GM12892 (cell line): Measurements from ENCODE around the gene ZCCHC7.

Source experiments
- POLR2A ChIP-seq: IDR thresholded peaks from 2 replicates; pipeline ENCODE4 v1.6.1; 2011; ENCODE audit warnings: low read depth, low read length, control low read depth
- TAF1 ChIP-seq: IDR thresholded peaks from 2 replicates; pipeline ENCODE4 v1.6.1; 2011; ENCODE audit warnings: low read depth, mild to moderate bottlenecking, control low read depth, low read length, borderline replicate concordance

DNA sequence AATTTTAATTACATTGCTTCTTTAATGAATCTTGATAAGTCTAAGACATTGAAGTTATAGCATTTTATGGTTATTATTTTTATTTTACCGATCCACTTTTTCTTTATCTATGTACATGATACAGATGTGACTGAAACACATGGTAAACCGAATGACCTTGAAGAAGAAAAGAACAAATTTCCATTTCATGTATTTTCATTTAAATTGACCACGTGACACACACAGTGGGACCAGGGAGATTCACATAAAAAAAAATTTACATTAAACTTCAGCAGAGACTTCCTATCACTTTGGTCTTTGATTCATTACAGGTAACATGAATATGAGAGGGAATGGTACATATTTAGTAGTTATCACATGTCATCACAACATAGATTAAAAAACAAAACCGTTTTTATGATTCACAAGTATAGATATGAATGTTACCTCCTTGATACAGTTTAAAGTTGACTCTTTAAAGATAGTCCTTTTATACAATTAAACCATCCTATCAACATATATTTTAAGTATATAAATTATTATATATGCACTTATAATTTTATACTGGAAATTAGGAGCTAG is 133.1 kb downstream of the ZCCHC7 start:
- TF ChIP-seq TAF1 (no peak), POLR2A (no peak)
